HS-27A (cell line): ENCODE results near the gene PAQR7.
A peak's percentile ranks its signal among the peaks of the same experiment; 100 is the strongest.

Experiments used
- DNase-seq: peaks from one replicate; pipeline ENCODE4 v3.0.0-alpha.2; 2012; ENCODE audit warnings: low read depth, missing footprints

Gene PAQR7

GRCh38 chr1:25875154-25875855 is at the start of gene PAQR7:
TSS of gene PAQR7 (minus strand) at chr1:25875708. CDS start at chr1:25863839, 11,869 bp downstream.
- no peak for DNase-seq

GRCh38 chr1:25924454-25924853 is 48.9 kb upstream of the PAQR7 start:
- DNase-seq = no peak

- DNase-seq = no peak
Measured at GRCh38 chr1:25922971-25923552, 47.6 kb upstream of the PAQR7 start.

- DNase-seq = no peak
Measured at GRCh38 chr1:25922056-25922970, 46.8 kb upstream of the PAQR7 start.

- DNase-seq = no peak
Measured at GRCh38 chr1:25918615-25919014, 43.1 kb upstream of the PAQR7 start.

- DNase-seq = no peak
Measured at GRCh38 chr1:25917996-25918395, 42.5 kb upstream of the PAQR7 start.

- DNase-seq = no peak
Measured at GRCh38 chr1:25916460-25916859, 41.0 kb upstream of the PAQR7 start.

GRCh38 chr1:25914074-25914995 is 38.8 kb upstream of the PAQR7 start:
- no peak for DNase-seq

- no peak for DNase-seq
Measured at GRCh38 chr1:25913206-25913605, 37.7 kb upstream of the PAQR7 start.

- DNase-seq = peak; percentile 66
Measured at GRCh38 chr1:25912076-25912831, 36.7 kb upstream of the PAQR7 start.

GRCh38 chr1:25911162-25911561 is 35.7 kb upstream of the PAQR7 start:
- DNase-seq = no peak

GRCh38 chr1:25909040-25909439 is 33.5 kb upstream of the PAQR7 start:
- no peak for DNase-seq

GRCh38 chr1:25908161-25908560 is 32.7 kb upstream of the PAQR7 start:
- DNase-seq = no peak

GRCh38 chr1:25907601-25908000 is 32.1 kb upstream of the PAQR7 start:
- DNase-seq = no peak

GRCh38 chr1:25906644-25907300 is 31.3 kb upstream of the PAQR7 start:
- no peak for DNase-seq

GRCh38 chr1:25905680-25906643 is 30.5 kb upstream of the PAQR7 start, which contains the start of gene STMN1:
TSS of gene STMN1 (minus strand) at chr1:25906419. CDS start at chr1:25904676, 1,743 bp downstream.
- peak; percentile 84 for DNase-seq

GRCh38 chr1:25904943-25905679 is 29.6 kb upstream of the PAQR7 start:
- DNase-seq = peak; percentile 83

GRCh38 chr1:25903986-25904385 is 28.5 kb upstream of the PAQR7 start:
- no peak for DNase-seq
